IMR-90 (cell line): ENCODE data around the gene SLC25A33.

ENCODE experiments used
- BHLHE40 ChIP-seq: fragments of 150-350 bp; IDR thresholded peaks from 2 replicates; pipeline ENCODE4 v1.6.1; 2016; ENCODE audit warnings: mild to moderate bottlenecking, low read depth, low read length
- CEBPB ChIP-seq: IDR thresholded peaks from 2 replicates; pipeline ENCODE4 v1.6.1; 2012; ENCODE audit warnings: low read depth, low read length, improper control_type of control experiment
- CHD1 ChIP-seq: IDR thresholded peaks from 2 replicates; pipeline ENCODE4 v1.6.1; 2012; ENCODE audit warnings: low read depth, low read length, improper control_type of control experiment
- CTCF ChIP-seq: conservative IDR thresholded peaks from 2 replicates; pipeline ENCODE4 v1.5.1; 2012; ENCODE audit warnings: mild to moderate bottlenecking, low read depth, low read length, improper control_type of control experiment
- ELK1 ChIP-seq: fragments of 150-350 bp; IDR thresholded peaks from 2 replicates; pipeline ENCODE4 v1.6.1; 2016; ENCODE audit warnings: low read depth, mild to moderate bottlenecking, low read length, moderate library complexity, borderline replicate concordance
- FOS ChIP-seq: fragments of 150-350 bp; IDR thresholded peaks from 2 replicates; pipeline ENCODE4 v1.6.1; 2016; ENCODE audit warnings: low read depth, low read length
- MAZ ChIP-seq: IDR thresholded peaks from 2 replicates; pipeline ENCODE4 v1.6.1; 2012; ENCODE audit warnings: low read depth, mild to moderate bottlenecking, low read length, improper control_type of control experiment, moderate library complexity, borderline replicate concordance
- MXI1 ChIP-seq: IDR thresholded peaks from 2 replicates; pipeline ENCODE4 v1.6.1; 2012; ENCODE audit warnings: low read depth, mild to moderate bottlenecking, low read length, moderate library complexity, borderline replicate concordance
- POLR2A ChIP-seq: IDR thresholded peaks from 2 replicates; pipeline ENCODE4 v1.6.1; 2012; ENCODE audit warnings: mild to moderate bottlenecking, low read depth, low read length
- RAD21 ChIP-seq: IDR thresholded peaks from 2 replicates; pipeline ENCODE4 v1.6.1; 2012; ENCODE audit warnings: low read length, improper control_type of control experiment
- RCOR1 ChIP-seq: IDR thresholded peaks from 2 replicates; pipeline ENCODE4 v1.6.1; 2012; ENCODE audit warnings: mild to moderate bottlenecking, low read length, improper control_type of control experiment; ENCODE audit not compliant: insufficient replicate concordance
- RFX5 ChIP-seq: IDR thresholded peaks from 2 replicates; pipeline ENCODE4 v1.8.0; 2012; ENCODE audit warnings: low read depth, mild to moderate bottlenecking, low read length, moderate library complexity
- SMC3 ChIP-seq: fragments of 150-350 bp; IDR thresholded peaks from 2 replicates; pipeline ENCODE4 v1.6.1; 2016; ENCODE audit warnings: low read depth, mild to moderate bottlenecking, antibody characterized with exemption, low read length, moderate library complexity
- USF2 ChIP-seq: fragments of 150-350 bp; IDR thresholded peaks from 2 replicates; pipeline ENCODE4 v1.6.1; 2017; ENCODE audit warnings: mild to moderate bottlenecking, antibody characterized with exemption, low read length, low read depth

- TF ChIP-seq CTCF (no peak), CEBPB (no peak), FOS (no peak), POLR2A (no peak), RFX5 (no peak), RCOR1 (no peak), SMC3 (no peak), USF2 (no peak), MXI1 (no peak), CHD1 (no peak), BHLHE40 (no peak), MAZ (no peak), ELK1 (no peak), RAD21 (no peak)
Observed at GRCh38 chr1:9599741-9600140, 60.5 kb downstream of the SLC25A33 start.
